WERI-Rb-1 (cell line): ENCODE data around the gene C11orf24.

Experiments
- DNase-seq: peaks from one replicate; pipeline ENCODE4 v3.0.0-alpha.2; 2020
- H3K27ac ChIP-seq: fragments of 250-450 bp; sonication (Bioruptor Pico); 2 replicates; pipeline ENCODE4 v1.5.1; 2020; ENCODE audit warnings: mild to moderate bottlenecking, moderate library complexity
- H3K27me3 ChIP-seq: fragments of 250-450 bp; sonication (Bioruptor Pico); 2 replicates; pipeline ENCODE4 v1.5.1; 2021; ENCODE audit warnings: mild to moderate bottlenecking, low read depth, moderate library complexity; ENCODE audit not compliant: insufficient read depth, severe bottlenecking
- H3K36me3 ChIP-seq: fragments of 250-450 bp; sonication (Bioruptor Pico); 2 replicates; pipeline ENCODE4 v1.5.1; 2020; ENCODE audit warnings: mild to moderate bottlenecking, moderate library complexity
- H3K4me3 ChIP-seq: 2 replicates; pipeline ENCODE4 v1.5.1; 2011; ENCODE audit warnings: low read depth, mild to moderate bottlenecking, control low read depth, low read length
- H3K9me3 ChIP-seq: fragments of 250-450 bp; sonication (Bioruptor Pico); 2 replicates; pipeline ENCODE4 v1.5.1; 2021; ENCODE audit warnings: mild to moderate bottlenecking, moderate library complexity; ENCODE audit not compliant: severe bottlenecking
- TF ChIP-seq, protein P1 (sequence below): IDR thresholded peaks from 2 replicates; pipeline ENCODE4 v1.5.1; 2011; ENCODE audit warnings: low read depth, mild to moderate bottlenecking, control low read depth, inconsistent platforms, low read length

The C11orf24 gene

GRCh38 chr11:68309621-68310185 lies 37.9 kb upstream of the C11orf24 start:
- TF ChIP-seq, protein P1, sequence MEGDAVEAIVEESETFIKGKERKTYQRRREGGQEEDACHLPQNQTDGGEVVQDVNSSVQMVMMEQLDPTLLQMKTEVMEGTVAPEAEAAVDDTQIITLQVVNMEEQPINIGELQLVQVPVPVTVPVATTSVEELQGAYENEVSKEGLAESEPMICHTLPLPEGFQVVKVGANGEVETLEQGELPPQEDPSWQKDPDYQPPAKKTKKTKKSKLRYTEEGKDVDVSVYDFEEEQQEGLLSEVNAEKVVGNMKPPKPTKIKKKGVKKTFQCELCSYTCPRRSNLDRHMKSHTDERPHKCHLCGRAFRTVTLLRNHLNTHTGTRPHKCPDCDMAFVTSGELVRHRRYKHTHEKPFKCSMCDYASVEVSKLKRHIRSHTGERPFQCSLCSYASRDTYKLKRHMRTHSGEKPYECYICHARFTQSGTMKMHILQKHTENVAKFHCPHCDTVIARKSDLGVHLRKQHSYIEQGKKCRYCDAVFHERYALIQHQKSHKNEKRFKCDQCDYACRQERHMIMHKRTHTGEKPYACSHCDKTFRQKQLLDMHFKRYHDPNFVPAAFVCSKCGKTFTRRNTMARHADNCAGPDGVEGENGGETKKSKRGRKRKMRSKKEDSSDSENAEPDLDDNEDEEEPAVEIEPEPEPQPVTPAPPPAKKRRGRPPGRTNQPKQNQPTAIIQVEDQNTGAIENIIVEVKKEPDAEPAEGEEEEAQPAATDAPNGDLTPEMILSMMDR: no peak
- H3K27me3 ChIP-seq: no peaks in the 10 kb centered on the region
- no peaks in the 10 kb centered on the region for H3K36me3 ChIP-seq
- DNase-seq: no peak
- no peaks in the 10 kb centered on the region for H3K9me3 ChIP-seq
- no peak overlapping the region for H3K4me3 ChIP-seq
- H3K27ac ChIP-seq: no peak overlapping the region

- no peak for DNase-seq
- TF ChIP-seq, protein P1: no peak
- Histone ChIP-seq H3K36me3 (no peaks in the 10 kb centered on the region), H3K9me3 (peaks cover 2% of the 10 kb centered on the region), H3K4me3 (no peak overlapping the region), H3K27me3 (no peaks in the 10 kb centered on the region), H3K27ac (no peak overlapping the region)
These were observed 36.3 kb upstream of the C11orf24 start for GRCh38 chr11:68308068-68308467.

DNA sequence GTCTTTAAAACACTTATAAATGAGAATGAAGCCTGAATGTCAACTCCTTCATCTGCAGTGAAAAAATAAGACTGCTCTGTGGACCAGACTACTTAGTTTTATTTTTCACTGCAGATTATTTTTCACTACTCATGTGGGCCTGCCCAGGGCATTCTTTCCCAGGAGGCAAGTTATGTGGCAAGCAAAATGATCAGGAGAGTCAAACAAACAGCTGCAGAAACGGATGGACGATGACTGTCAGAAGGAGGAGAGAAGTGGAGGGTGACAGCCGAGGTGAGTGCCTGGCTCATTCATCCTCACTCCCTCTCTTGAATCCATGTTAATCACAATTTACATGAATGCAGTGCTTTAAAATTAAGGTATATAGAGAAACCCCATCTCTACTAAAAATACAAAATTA lies 34.9 kb upstream of the C11orf24 start:
- TF ChIP-seq, protein P1: no peak
- peaks cover 2% of the 10 kb centered on the region for H3K9me3 ChIP-seq
- H3K4me3 ChIP-seq: no peak overlapping the region
- no peaks in the 10 kb centered on the region for H3K27me3 ChIP-seq
- DNase-seq: no peak
- H3K27ac ChIP-seq: no peak overlapping the region
- no peaks in the 10 kb centered on the region for H3K36me3 ChIP-seq

DNA sequence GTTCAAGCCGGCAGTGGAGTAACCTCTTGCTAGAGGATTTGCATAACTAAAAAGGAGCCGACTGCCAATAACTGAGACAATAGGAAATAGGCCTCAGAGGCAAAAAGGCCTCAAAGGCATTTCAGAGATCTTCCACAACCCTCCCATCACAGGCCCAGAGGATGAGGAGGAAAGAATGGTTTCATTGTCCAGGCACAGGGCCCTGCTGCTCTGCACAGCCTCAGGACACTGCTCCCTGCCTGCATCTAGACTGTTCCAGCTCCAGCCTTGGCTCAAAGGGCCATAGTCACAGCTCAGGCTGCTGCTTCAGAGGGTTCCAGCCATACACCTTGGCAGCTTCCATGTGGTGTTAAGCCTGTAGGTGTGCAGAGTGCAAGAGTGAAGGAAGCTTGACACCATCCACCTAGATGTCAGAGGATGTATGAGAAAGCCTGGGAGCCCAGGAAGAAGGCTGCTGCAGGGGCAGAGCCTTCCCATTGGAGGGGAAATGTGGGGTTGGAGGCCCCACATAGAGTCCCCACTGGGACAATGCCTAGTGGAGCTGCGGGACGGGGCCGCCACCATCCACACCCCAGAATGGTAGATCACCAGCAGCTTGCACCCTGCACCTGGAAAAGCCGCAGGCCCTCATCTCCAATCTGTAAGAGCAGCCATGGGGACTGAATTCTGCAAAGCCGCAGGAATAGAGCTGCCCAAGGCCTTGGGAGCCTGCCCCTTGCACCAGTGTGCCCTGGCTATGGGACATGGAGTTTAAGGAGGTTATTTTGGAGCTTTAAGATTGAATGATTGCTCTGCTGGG lies 32.4 kb upstream of the C11orf24 start:
- DNase-seq: no peak
- Histone ChIP-seq H3K36me3 (no peaks in the 10 kb centered on the region), H3K9me3 (peaks cover 2% of the 10 kb centered on the region), H3K27me3 (no peaks in the 10 kb centered on the region), H3K27ac (no peak overlapping the region), H3K4me3 (no peak overlapping the region)
- TF ChIP-seq, protein P1: no peak

DNA sequence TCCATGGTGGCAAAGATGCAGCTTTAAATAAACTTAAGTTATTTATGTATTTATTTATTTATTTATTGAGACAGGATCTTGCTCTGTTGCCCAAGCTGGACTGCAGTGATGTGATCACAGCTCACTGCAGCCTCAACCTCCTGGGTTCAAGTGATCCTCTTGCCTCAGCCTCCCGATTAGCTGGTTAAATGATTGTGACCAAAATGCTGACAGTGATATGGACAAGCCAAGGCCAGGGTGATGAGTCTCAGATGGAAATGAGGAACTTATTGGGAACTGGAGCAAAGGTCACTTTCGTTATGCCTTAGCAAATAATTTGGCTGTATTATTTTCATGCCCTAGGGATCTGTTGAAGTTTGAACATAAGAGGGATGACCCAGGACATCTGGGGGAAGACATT lies 31.3 kb upstream of the C11orf24 start:
- Histone ChIP-seq H3K36me3 (no peaks in the 10 kb centered on the region), H3K4me3 (no peak overlapping the region), H3K27me3 (no peaks in the 10 kb centered on the region), H3K9me3 (peaks cover 2% of the 10 kb centered on the region), H3K27ac (no peak overlapping the region)
- TF ChIP-seq, protein P1: no peak
- no peak for DNase-seq
